GM18861 (cell line): Measurements from ENCODE around the gene RALGDS.
"Not testable (repeated sequence)": the region's sequence is repeated elsewhere in the genome, so short reads cannot be mapped to it uniquely, and the experiment has no call there.

Experiments
- ATAC-seq: cut with Tn5 transposase; IDR thresholded peaks from one replicate; pipeline ENCODE4 v1.9.1; 2021; ENCODE audit not compliant: unreplicated experiment

Gene RALGDS

DNA sequence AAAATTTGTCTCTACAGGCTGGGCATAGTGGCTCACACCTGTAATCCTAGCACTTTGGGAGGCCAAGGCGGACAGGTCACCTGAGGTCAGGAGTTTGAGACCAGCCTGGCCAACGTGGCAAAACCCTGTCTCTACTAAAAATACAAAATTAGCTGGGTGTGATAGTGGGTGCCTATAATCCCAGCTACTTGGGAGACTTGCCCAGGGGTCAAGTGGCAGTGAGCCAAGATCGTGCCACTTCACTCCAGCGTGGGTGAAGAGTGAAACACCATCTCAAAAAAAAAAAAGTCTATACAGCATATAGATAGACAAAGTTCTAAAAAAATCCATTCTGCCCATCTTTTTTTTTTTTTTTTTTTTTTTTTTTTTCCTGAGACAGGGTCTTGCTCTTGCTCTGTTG lies 26.7 kb downstream of the RALGDS start:
- ATAC-seq: not testable (repeated sequence)

DNA sequence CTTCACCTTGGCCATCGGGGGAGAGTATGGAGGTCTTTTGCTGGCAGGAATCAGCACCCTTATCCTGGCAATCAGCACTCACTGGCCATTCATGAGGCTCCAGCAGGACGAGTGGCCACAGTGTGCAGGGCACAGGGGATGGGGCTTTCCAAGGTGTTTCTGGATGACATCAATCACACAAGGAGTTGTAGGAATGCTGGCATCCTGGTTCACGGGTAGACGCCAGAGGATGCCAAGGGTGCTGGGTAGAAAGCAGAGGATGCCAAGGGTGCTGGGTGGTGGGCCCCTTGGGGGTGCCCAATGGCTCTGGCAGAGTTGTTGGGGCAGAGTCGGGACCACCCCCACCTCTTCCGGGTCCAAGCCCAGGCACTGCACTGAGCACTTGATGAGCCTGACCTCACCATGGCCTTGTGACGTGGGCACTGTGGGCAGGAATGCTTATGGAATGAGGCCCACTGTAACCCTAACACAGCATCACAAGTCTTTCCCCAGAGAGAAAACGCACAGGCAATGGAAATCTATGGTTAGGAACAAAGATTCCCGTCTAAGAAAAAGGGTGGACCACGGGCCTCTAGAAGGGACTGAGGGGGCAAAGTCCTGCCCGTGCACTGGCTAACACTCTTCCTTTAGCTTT lies 30.2 kb downstream of the RALGDS start:
- ATAC-seq: no peak

DNA sequence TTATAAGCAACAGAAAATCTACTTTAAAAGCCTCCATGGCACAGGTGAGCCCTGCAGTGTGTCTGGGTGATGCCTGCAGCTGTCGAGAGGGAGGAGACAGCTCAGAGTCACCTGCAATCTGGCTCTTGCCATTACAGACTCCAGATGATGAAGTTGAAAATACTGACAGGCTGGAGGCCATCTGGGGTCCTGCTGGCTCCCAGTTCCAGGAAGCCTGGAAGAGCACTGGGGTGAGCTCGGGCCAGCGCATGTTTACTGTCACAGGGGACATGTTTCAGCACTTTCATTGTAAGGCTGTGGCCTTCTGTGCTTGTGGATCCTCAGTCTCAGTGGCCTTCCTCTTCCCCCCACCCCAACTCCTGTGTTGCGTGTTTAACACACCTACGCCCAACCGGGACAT lies 30.9 kb downstream of the RALGDS start:
- ATAC-seq: no peak

DNA sequence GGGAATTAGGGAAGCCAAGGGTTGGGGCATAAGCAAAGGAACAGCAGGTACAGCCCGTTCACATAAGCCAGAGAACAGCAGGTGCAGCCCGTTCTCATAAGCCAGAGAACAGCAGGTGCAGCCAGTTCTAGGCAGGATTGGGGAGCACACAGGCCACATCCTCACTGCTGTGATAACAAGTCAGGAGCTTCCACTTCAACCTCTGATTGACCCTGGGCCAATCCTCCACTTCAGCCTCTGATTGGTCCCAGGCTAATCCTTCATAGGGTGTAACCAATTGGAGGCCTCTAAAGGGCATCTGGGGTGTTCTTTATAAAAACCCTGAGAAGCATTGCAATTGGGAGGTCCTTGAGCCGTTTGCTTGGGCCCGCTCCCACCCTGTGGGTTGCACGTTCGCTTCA lies 31.8 kb downstream of the RALGDS start:
- ATAC-seq: no peak

DNA sequence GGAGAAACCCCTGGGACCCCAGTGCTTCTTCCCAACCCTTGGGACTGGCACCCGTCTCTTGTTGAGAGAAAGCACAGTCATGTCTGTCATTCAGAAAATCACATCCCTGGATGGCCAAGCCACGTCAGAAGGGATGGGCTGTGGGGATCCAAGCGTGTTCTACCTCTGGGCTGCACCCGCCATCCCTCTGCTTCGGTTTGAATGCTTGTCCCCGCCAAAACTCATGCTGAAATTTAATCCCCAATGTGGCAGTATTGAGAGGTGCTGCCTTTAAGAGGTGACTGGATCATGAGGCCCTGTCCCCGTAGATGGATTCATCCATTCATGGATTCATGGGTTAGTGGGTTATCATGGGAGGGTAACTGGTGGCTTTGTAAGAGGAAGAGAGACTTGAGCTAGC lies 32.3 kb downstream of the RALGDS start:
- no peak for ATAC-seq

DNA sequence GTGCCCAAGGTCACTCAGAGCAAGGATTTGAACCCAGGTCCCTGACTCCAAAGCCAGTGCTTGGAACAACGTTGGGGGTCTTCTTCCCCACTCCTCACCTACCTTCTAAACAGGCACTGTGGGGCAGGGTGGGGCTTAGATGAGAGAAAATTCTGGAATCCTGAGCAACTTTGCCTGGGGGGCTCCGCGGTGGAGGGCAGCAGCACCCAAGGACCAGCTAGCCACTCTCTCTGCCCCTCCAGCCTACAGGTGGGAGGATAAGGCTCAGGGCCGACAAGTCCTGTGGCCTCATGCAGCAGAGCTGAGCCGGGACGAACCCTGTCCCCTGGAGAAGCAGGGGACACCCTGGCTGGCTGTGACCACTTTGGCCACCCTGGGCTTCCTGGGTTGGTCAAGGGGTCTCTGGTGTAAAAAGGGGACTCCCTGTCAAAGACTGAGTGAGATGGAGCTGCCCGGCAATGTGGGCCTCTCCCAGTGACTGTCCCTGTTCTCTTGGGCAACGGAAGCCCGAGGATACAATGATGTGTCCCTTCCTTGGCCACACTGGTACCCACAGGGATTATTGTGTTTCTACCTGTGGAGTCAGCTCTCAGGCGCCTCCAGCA lies 32.8 kb downstream of the RALGDS start:
- no peak for ATAC-seq

DNA sequence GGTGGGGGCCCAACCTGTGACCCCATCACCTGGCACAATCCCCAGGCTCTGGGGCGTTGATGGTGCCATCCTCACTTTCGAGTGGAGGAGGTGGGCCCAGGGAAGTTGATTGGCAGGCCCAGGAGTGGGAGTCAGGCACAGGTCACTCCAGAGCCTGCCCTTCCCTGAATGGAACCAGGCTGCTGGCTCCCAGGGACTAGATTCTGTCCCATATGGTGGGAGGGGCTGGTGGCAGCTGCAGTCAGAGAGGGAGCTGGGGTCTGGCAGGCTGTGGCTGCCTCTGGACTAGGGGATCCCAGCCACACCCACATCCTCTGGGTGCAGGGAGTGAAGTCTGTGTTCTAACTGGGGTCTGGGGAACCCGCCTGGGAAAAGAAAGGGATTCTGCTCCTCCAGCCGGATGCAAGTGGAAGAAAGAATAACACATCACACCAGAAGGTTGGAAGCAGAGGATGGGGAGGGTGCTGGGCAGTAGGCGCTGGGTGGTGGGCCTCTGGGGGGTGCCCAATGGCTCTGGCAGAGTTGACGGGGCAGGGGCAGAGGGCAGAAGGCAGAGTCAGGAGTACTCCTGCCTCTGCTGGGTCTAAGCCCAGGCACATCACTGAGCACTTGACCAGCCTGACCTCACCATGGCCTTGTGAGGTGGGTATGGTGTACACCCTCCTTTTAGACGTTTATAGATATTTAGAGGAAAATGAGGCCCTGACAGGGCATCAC lies 33.5 kb downstream of the RALGDS start:
- ATAC-seq: no peak

DNA sequence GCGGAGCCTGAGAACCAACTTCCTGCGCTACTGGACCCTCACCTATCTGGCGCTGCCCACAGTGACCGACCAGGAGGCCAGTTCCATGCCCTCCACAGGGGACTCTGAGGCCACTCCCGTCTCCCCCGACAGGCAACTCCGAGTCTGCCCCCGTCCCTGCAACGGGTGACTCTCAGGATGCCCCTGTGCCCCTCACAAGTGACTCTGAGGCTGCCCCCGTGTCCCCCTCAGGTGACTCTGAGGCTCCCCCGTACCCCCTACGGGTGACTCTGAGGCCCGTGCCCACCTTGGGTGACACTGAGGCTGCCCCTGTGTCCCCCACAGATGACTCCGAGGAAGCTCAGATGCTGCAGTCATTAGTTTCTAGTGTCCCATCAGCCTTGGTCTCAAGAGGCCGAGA lies 34.1 kb downstream of the RALGDS start:
- ATAC-seq: no peak

DNA sequence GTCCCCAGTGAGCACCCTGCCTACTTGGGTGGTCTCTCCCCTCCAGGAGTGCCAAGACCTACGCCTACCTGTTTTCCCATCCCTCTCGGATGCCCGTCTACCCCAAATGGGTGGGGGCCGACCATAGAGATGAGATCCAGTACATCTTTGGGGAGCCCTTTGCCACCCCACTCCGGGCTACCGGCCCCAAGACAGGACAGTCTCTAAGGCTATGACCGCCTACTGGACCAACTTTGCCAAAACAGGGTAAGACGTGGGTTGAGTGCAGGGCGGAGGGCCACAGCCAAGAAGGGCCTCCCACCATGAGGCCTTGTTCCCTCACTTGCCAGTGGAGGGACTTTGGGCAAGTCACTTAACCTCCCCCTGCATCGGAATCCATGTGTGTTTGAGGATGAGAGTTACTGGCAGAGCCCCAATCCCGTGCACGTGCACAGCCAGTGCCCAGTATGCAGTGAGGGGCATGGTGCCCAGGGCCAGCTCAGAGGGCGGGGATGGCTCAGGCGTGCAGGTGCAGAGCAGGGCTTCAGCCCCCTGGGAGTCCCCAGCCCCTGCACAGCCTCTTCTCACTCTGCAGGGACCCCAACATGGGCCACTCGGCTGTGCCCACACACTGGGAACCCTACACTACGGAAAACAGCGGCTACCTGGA lies 34.7 kb downstream of the RALGDS start:
- ATAC-seq: not testable (repeated sequence)

DNA sequence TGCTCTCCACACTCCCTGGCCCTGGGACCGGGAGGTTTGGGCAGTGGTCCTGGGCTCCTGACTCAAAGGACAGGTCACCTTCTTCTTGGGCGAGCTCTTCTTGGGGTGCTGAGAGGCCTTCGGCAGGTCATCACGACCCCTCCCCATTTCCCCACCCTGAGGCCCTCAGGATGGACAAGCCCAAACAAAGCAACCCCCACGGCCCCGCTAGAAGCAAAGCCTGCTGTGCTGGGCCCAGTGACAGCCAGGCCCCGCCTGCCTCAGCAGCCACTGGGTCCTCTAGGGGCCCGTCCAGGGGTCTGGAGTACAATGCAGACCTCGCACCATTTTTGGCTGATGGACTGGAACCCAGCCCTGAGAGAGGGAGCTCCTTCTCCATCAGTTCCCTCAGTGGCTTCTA lies 37.4 kb downstream of the RALGDS start:
- ATAC-seq: not testable (repeated sequence)

DNA sequence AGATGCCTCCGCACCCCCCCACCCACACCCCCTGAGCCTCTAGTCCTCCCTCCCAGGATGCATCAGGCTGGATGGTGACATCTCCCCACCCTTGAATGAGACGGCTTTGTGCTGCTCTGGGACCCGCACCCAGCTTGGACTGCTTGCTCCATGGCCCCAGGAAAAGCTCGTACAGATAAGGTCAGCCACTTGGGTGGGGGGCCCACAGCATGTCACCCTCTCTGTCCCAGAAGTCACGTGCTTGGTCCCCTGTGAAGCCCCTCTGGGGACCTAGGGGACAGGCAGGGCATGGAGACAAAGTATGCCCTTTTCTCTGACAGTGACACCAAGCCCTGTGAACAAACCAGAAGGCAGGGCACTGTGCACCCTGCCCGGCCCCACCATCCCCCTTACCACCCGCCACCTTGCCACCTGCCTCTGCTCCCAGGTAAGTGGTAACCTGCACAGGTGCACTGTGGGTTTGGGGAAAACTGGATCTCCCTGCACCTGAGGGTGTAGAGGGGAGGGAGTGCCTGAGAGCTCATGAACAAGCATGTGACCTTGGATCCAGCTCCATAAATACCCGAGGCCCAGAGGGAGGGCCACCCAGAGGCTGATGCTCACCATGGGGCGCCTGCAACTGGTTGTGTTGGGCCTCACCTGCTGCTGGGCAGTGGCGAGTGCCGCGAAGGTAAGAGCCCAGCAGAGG lies 38.9 kb downstream of the RALGDS start:
- not testable (repeated sequence) for ATAC-seq

DNA sequence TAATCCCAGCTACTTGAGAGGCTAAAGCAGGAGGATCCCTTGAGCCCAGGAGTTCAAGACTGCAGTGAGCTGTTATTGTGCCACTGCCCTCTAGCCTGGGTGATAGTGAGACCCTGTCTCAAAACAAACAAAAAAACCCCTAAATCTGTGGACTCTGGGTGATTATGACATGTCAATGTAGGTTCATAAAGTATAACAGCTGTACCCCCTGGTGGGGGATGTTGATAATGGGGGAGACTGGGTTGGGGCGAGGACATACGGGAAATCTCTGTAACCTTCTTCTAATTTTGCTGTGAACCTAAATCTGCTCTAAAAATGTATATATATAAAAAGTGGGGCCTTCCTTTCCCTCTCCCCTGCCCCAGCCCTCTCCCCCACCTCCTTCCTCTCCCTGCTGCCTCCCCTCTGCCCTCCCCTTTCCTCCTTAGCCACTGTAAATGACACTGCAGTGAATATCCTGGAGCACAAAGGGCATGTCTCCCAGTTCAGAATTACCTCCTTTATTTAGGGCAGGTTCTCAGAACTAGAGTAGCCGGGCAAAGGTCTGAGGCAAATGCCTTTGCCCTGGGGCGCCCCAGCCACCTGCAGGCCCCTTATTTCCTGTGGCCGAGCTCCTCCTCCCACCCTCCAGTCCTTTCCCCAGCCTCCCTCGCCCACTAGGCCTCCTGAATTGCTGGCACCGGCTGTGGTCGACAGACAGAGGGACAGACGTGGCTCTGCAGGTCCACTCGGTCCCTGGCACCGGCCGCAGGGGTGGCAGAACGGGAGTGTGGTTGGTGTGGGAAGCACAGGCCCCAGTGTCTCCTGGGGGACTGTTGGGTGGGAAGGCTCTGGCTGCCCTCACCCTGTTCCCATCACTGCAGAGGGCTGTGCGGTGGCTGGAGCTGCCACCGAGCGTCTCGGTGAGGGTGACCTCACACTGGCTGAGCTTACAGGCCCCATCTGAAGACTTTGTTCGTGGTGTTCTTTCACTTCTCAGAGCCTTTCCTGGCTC lies 40.0 kb downstream of the RALGDS start:
- not testable (repeated sequence) for ATAC-seq

DNA sequence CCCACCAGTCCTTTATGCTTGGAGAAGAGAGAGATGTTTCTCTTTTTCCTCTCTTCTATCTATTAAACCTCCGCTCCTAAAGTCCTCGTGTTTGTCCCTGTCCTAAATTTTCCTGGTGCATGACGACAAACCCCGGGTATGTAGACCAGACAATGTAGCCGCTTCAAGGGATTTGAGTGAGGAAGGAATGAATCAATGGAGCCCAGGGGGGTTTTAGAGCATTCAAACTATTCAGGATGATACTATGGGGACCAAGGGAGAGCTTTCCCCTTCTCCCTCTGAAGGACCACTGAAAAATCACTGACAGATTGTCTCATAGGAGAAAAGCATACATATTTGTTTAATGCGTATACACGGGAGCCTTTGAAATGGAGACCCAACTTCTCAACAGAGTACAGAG lies 40.9 kb downstream of the RALGDS start:
- ATAC-seq: no peak

DNA sequence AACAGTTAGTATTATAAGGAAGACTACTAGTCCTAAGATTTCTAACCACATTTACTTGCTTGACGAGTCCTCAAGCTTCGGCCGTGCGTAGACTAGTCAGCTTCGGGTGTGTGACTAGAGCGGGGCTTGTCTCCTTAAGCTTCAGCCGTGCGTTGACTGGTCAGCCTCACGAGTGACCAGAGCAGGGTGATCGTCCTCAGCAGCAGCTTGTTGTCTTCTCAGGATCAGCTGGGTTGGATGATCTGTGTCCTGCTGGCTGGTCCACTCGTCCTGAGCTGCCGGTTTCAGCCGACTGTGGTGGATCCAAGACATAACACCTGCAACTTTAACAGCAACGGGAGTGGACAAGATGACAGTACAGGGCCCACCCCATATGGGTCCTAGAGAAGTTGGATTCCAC lies 42.6 kb downstream of the RALGDS start:
- no peak for ATAC-seq

DNA sequence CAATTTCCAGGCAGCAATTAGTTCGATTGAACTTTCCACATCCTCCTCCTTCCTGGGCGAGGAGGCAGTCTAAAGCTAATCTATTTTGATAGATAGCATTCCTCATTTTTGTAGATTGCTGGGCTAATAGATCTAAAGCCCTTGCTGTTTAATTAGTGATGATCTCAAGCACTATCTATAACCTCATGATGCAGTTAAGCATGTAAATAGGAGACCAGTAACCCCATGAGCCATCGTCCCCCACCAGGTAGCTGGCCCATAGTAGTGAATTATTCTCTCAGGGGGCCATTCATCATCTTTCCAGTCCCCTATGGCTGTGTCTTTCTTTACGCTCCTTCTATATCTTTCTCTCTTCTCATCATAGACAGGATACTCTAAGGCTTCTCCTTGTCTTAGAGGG lies 44.3 kb downstream of the RALGDS start:
- no peak for ATAC-seq

DNA sequence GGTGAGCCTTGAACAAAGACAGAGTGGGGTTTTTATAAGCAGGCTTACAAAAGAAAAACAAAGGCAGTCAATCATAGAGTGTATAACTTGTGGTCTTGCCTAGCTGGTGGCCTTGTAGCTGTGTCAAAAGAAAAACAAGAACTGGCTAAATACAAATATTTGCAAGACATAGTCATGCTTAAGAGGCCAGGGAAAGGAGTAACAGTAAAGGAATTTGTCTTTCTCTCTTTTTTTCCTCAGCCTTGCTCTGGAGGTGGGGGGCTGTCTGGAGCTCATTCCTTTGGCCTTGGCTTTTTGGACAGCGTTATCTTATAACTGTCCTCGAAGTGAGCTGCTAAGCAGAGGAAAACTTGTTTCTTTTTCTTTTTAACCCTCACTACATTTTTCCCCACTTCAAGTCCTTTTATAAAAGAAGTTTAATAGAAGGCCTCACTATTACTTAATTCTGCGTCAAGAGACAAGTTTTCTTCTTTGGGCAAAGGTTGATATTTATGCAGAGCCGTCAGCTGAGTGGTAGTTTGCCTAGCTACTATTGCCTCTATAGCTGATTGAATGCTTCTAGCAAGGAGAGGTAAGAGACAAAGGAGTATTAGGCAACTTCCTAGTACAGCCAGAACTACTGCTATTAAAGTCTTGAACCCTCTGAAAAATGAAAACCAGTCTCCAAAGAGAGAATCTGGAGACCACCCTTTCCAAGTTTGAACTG lies 45.0 kb downstream of the RALGDS start:
- no peak for ATAC-seq

DNA sequence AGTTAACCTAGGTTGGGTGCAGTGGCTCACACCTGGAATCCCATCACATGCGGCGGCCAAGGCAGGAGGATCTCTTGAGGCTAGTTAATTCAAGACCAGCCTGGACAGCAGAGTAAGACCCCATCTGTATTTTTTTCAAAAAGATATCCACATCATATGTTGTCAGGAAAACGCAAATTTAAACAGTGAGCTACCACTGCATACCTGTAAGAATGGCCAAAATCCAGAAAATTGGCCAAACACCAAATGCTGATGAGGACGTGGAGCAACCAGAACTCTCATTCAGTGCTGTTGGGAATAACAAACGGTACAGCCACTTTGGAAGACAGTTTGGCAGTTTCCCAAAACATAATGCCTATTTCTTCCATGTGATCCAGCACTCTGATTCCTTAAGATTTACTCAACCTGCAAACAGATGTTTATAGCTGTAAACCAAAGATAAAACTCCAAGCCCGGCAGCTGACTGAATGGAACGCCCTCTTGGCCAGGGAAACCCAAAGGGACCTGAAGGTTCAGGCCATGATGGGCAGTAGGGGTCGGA lies 46.9 kb downstream of the RALGDS start:
- no peak for ATAC-seq

DNA sequence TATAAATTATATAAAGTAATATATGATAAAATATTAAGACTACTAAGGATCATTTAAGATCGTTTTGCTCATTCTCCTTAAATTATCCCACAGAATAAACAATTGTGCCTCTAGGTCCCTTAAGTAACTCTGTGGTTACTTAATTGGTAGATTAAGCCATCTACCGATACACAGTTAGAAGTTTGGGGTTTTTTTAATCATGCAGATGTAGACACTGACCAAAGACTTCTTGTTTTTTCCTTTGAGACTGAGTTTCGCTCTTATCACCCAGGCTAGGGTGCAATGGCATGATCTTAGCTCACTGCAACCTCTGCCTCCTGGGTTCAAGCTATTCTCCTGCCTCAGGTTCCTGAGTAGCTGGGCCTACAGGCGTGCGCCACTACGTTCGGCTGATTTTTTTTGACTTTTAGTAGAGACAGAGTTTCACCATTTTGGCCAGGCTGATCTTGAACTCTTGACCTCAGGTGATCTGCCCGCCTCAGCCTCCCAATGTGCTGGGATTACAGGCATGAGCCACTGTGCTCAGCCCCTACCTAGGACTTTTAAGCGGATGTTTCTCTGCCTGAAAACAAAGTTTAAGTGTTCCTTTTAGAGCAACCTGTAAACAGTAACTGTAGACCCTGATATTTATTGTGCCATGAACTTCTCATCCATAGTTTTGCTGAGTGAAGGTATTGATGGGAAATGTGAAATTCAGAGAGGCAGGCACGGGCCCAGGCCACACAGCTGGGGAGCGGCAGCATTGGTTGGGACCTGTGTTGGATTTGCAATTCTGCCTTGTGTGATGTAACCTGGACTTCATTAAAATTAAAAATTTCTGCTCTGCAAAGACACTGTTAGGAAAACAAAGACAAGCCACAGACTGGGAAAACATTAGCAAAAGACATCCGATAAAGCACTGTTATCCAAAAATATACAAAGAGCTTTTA lies 47.7 kb downstream of the RALGDS start:
- no peak for ATAC-seq
